NB4 (cell line): ENCODE measurements around the gene CEP19.
A peak's percentile ranks its signal among the peaks of the same experiment; 100 is the strongest.

ENCODE experiments used
- DNase-seq: peaks from one replicate; pipeline ENCODE4 v3.0.0; 2010; ENCODE audit warnings: low read depth
- H3K4me3 ChIP-seq: one replicate; pipeline ENCODE4 v1.5.1; 2011; ENCODE audit warnings: mild to moderate bottlenecking, low read depth, low read length, moderate library complexity
- CTCF ChIP-seq: IDR thresholded peaks from one replicate; pipeline ENCODE4 v1.5.1; 2012; ENCODE audit warnings: low read depth, low read length
- MAX ChIP-seq: IDR thresholded peaks from 2 replicates; pipeline ENCODE4 v1.6.1; 2011; ENCODE audit warnings: low read depth, low read length
- MYC ChIP-seq: IDR thresholded peaks from 2 replicates; pipeline ENCODE4 v1.6.1; 2011; ENCODE audit warnings: low read depth, low read length
- POLR2A ChIP-seq: IDR thresholded peaks from 2 replicates; pipeline ENCODE4 v1.6.1; 2011; ENCODE audit warnings: mild to moderate bottlenecking; ENCODE audit not compliant: insufficient read length; ENCODE audit errors: extremely low read depth

The CEP19 gene

DNA sequence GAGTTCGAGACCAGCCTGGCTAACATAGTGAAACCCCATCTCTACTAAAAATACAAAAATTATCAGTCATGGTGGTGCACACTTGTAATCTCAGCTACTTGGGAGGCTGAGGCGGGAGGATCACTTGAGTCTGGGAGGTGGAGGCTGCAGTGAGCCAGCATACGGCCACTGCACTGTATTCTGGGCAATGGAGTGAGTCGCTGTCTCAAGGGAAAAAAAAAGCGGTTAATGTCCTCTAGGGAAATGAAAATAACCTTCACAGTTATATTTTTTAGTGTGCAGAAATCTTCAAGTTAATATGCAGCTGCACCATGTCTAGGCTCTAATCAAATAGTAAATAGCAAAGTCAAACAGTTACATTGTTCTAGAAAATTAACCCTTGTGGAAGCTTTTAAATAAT, 14.8 kb downstream of the CEP19 start:
- no peak overlapping the region for H3K4me3 ChIP-seq
- no peak for TF ChIP-seq MYC
- no peak for TF ChIP-seq CTCF
- TF ChIP-seq POLR2A, result no peak
- no peak for TF ChIP-seq MAX
- DNase-seq, result peak; percentile 35

- TF ChIP-seq MYC (no peak), CTCF (no peak), POLR2A (no peak), MAX (no peak)
- no peak overlapping the region for H3K4me3 ChIP-seq
Observed at GRCh38 chr3:196695849-196696226, 16.2 kb downstream of the CEP19 start.

GRCh38 chr3:196694941-196695848, 16.9 kb downstream of the CEP19 start:
- TF ChIP-seq MYC (no peak), CTCF (no peak), POLR2A (no peak), MAX (no peak)
- no peak overlapping the region for H3K4me3 ChIP-seq
- no peak for DNase-seq

More at GRCh38 chr3:196695849-196696226, 16.2 kb downstream of the CEP19 start:
- no peak for DNase-seq

- peak; percentile 43 for DNase-seq
- no peak overlapping the region for H3K4me3 ChIP-seq
- no peak for TF ChIP-seq MAX
- TF ChIP-seq MYC, result no peak
- no peak for TF ChIP-seq POLR2A
- no peak for TF ChIP-seq CTCF
Observed at GRCh38 chr3:196694202-196694638, 17.8 kb downstream of the CEP19 start.

- DNase-seq, result no peak
- TF ChIP-seq MAX (no peak), MYC (no peak), CTCF (no peak), POLR2A (no peak)
- H3K4me3 ChIP-seq, result no peak overlapping the region
Observed at GRCh38 chr3:196691386-196691785, 20.7 kb downstream of the CEP19 start.
